Stimulated activated CD8-positive, alpha-beta memory T cell treated with anti-CD3 and anti-CD28 coated beads, Interleukin-12 subunit alpha, Interleukin-12 subunit beta, amount 100 ng/mL, for 24 hours (primary cell): ENCODE results near the gene PKDCC.

Experiments used
- DNase-seq: peaks from one replicate; pipeline ENCODE4 v3.0.0-alpha.2; 2020; ENCODE audit errors: extremely low read depth

The PKDCC gene

DNA sequence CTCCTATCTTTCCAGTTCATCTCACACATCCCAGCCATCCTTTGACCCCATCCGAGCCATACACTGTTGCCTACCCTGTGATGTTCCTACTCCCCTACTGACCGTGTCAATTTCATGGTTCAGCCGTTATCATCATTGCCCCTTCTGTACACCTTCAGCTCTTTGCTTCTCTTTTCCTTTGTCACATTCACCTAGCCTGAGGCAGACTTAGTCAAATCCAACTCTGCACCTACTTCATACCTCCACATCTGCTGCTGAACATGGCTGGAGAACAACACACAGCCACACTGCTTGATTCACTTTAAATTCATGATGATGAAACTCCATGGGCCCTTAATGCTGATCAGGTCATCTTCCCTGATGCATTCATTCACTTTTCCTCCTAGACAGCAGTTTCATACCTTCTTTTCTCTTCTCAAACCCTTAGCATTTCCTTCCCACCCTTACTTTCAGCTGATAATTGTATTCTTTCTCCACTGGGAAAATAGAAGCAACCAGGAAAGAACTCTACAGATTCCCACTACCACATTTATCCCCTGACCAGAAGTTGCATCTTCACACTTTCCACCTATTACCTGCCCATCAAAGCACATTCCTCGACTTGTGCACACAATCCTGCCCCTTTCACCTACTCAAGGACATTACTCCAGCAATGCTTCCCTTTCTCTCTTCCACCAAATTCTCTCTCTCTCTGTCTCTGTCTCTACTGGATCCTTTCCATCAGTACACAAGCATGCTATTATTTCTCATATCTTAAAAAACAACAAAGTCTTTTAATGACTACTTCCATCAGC, 59.6 kb downstream of the PKDCC start:
- no peak for DNase-seq
